PC-3 (cell line): ENCODE measurements around the gene CDK5. TPM values are rescaled to one million over a fixed set of nuclear protein-coding genes. Genes with fewer than 3 reads are reported as not detected.
"Not testable (repeated sequence)": the region's sequence is repeated elsewhere in the genome, so short reads cannot be mapped to it uniquely, and the experiment has no call there.

Source experiments
- ATAC-seq: fragments of 200-7000 bp; cut with Tn5 transposase; 2 replicates; pipeline ENCODE4 v1.9.1; 2020; ENCODE audit warnings: mild to moderate bottlenecking, moderate library complexity
- BruUV-seq: library from RNA; stranded (reverse); fragments of 400-500 nt; replicated peaks from 2 replicates; lab custom pipeline; 2021; lab: Mats Ljungman, UMichigan
- CTCF ChIA-PET: fragments of 300-600 bp; sonication (Branson Sonifier 250); formaldehyde crosslinking; loops from one replicate; lab custom pipeline; 2022; ENCODE audit warnings: antibody characterized with exemption; lab: Charles Lee
- POLR2A ChIA-PET: fragments of 300-600 bp; sonication (Branson Sonifier 250); formaldehyde crosslinking; loops from one replicate; lab custom pipeline; 2022; ENCODE audit warnings: antibody characterized with exemption; ENCODE audit not compliant: unreplicated experiment; lab: Charles Lee
- DNase-seq: peaks from one replicate; pipeline ENCODE4 v3.0.0-alpha.2; 2015
- H2AFZ ChIP-seq: fragments of 300-600 bp; sonication (generic); 2 replicates; pipeline ENCODE4 v1.6.0; 2016; ENCODE audit warnings: antibody characterized with exemption, low read length
- H3F3A ChIP-seq: fragments of 300-600 bp; sonication (generic); one replicate; pipeline ENCODE4 v1.6.0; 2017; ENCODE audit warnings: antibody characterized with exemption, low read length, control low read depth, mild to moderate bottlenecking; ENCODE audit not compliant: unreplicated experiment
- H3K27ac ChIP-seq: fragments of 300-600 bp; sonication (generic); 2 replicates; pipeline ENCODE4 v1.5.1; 2016; ENCODE audit warnings: mild to moderate bottlenecking, low read length
- H3K27me3 ChIP-seq: fragments of 300-600 bp; sonication (generic); 2 replicates; pipeline ENCODE4 v1.6.1; 2016; ENCODE audit warnings: low read length, mixed read lengths
- H3K36me3 ChIP-seq: fragments of 300-600 bp; sonication (generic); 2 replicates; pipeline ENCODE4 v1.6.1; 2016; ENCODE audit warnings: low read depth, mixed run types, low read length, mixed read lengths
- H3K4me1 ChIP-seq: fragments of 300-600 bp; sonication (generic); 2 replicates; pipeline ENCODE4 v1.5.1; 2016; ENCODE audit warnings: low read length; ENCODE audit not compliant: insufficient read depth
- H3K4me2 ChIP-seq: fragments of 300-600 bp; sonication (generic); 2 replicates; pipeline ENCODE4 v1.6.0; 2016; ENCODE audit warnings: low read length
- H3K4me3 ChIP-seq: fragments of 300-600 bp; sonication (generic); 2 replicates; pipeline ENCODE4 v1.5.1; 2016; ENCODE audit warnings: mild to moderate bottlenecking, low read length, mixed read lengths
- H3K79me2 ChIP-seq: fragments of 300-600 bp; sonication (generic); 2 replicates; pipeline ENCODE4 v1.6.1; 2017; ENCODE audit warnings: low read length, mixed read lengths
- H3K9ac ChIP-seq: fragments of 300-600 bp; sonication (generic); 2 replicates; pipeline ENCODE4 v1.6.0; 2016; ENCODE audit warnings: mild to moderate bottlenecking, low read length
- H3K9me2 ChIP-seq: fragments of 300-600 bp; sonication (generic); replicated peaks from 2 replicates; pipeline ENCODE4 v1.6.1; 2016; ENCODE audit warnings: mixed run types, low read length, mixed read lengths
- H3K9me3 ChIP-seq: fragments of 300-600 bp; sonication (generic); 2 replicates; pipeline ENCODE4 v1.6.1; 2016; ENCODE audit warnings: low read length, mixed read lengths
- H4K20me1 ChIP-seq: fragments of 300-600 bp; sonication (generic); 2 replicates; pipeline ENCODE4 v1.6.1; 2016; ENCODE audit warnings: low read length, mixed read lengths
- CTCF ChIP-seq: fragments of 300-600 bp; sonication (generic); conservative IDR thresholded peaks from 2 replicates; pipeline ENCODE4 v1.5.1; 2017; ENCODE audit warnings: antibody characterized with exemption, low read depth, mild to moderate bottlenecking, low read length
- EZH2 ChIP-seq: fragments of 300-600 bp; sonication (generic); IDR thresholded peaks from one replicate; pipeline ENCODE4 v1.6.1; 2017; ENCODE audit warnings: antibody characterized with exemption, mild to moderate bottlenecking, low read length; ENCODE audit not compliant: unreplicated experiment
- EZH2phosphoT487 ChIP-seq: fragments of 300-600 bp; sonication (generic); IDR thresholded peaks from 2 replicates; pipeline ENCODE4 v1.6.1; 2018; ENCODE audit warnings: mild to moderate bottlenecking, antibody characterized with exemption, low read length, borderline replicate concordance
- intact Hi-C: fragments of 100-400 bp; cut with micrococcal nuclease; formaldehyde crosslinking; loops from 2 replicates; pipeline ENCODE4 v1.9.0; 2023
- total RNA-seq: library from RNA; depleted of rRNA; stranded (reverse); fragments of >200 nt; gene quantifications from 2 replicates; pipeline ENCODE4 v1.2.3, GENCODE V29; 2014

CDK5 gene
- total RNA-seq, 1 experiment from 2014 or later: 40.1 TPM

GRCh38 chr7:151028948-151029501, 28.7 kb downstream of the CDK5 start:
- Histone ChIP-seq H3K4me1 (peaks cover 40% of the 10 kb centered on the region), H3K9ac (peak overlapping the region; percentile 86), H3K9me3 (no peaks in the 10 kb centered on the region), H3K79me2 (peaks cover 24% of the 10 kb centered on the region), H2AFZ (peak overlapping the region; percentile 72), H3K4me2 (peak overlapping the region; percentile 88), H3K4me3 (peak overlapping the region; percentile 75), H3F3A (no peaks in the 10 kb centered on the region), H4K20me1 (no peaks in the 10 kb centered on the region), H3K36me3 (no peaks in the 10 kb centered on the region), H3K27me3 (no peaks in the 10 kb centered on the region), H3K27ac (peak overlapping the region; percentile 81), H3K9me2 (no peaks in the 10 kb centered on the region)
- DNase-seq: no peak
- TF ChIP-seq CTCF (no peak), EZH2phosphoT487 (no peak), EZH2 (no peak)
- no TSS peak for BruUV-seq
- POLR2A ChIA-PET: interaction anchor here (0.7 to 1.0 kb wide), 2 partner anchors 10 to 19 kb away, joined by 3 read pairs; no protein-coding TSS in a partner anchor
- CTCF ChIA-PET: interaction anchor here (1.5 kb wide), 1 partner anchor 82 kb away, joined by 12 read pairs; no protein-coding TSS in a partner anchor
- no peak for ATAC-seq
- intact Hi-C loops: loop anchor here (1.0 kb wide), 3 partner anchors 29 to 82 kb away; partner anchors contain the start of gene FASTK

GRCh38 chr7:151028131-151028947, 29.4 kb downstream of the CDK5 start, which contains the start of gene ABCB8:
Gene ABCB8 (plus strand): TSS chr7:151028450. CDS start chr7:151028516, 66 bp downstream.
- Histone ChIP-seq H3F3A (no peaks in the 10 kb centered on the region), H3K79me2 (peaks cover 24% of the 10 kb centered on the region), H3K36me3 (no peaks in the 10 kb centered on the region), H2AFZ (peak within 1 kb of the TSS; percentile 72), H4K20me1 (no peaks in the 10 kb centered on the region), H3K4me3 (peak within 1 kb of the TSS; percentile 75), H3K4me1 (peaks cover 44% of the 10 kb centered on the region), H3K9ac (peak within 1 kb of the TSS; percentile 86), H3K4me2 (peak within 1 kb of the TSS; percentile 88), H3K27ac (peak within 1 kb of the TSS; percentile 81), H3K9me2 (no peaks in the 10 kb centered on the region), H3K9me3 (no peaks in the 10 kb centered on the region), H3K27me3 (no peaks in the 10 kb centered on the region)
- no peak for TF ChIP-seq EZH2
- peak; percentile 60 for TF ChIP-seq CTCF
- no peak for TF ChIP-seq EZH2phosphoT487
- POLR2A ChIA-PET: interaction anchor here (0.6 to 1.0 kb wide), 6 partner anchors 10 to 130 kb away, joined by 3 to 5 read pairs (median 3); no protein-coding TSS in a partner anchor
- BruUV-seq: TSS peak; percentile 89
- peak; percentile 87 for ATAC-seq
- CTCF ChIA-PET: interaction anchor here (0.6 to 1.5 kb wide), 4 partner anchors 17 to 83 kb away, joined by 3 to 12 read pairs (median 4); no protein-coding TSS in a partner anchor
- intact Hi-C loops: loop anchor here (1.0 kb wide), 3 partner anchors 30 to 83 kb away; partner anchors contain the start of gene FASTK
- peak; percentile 99 for DNase-seq

DNA sequence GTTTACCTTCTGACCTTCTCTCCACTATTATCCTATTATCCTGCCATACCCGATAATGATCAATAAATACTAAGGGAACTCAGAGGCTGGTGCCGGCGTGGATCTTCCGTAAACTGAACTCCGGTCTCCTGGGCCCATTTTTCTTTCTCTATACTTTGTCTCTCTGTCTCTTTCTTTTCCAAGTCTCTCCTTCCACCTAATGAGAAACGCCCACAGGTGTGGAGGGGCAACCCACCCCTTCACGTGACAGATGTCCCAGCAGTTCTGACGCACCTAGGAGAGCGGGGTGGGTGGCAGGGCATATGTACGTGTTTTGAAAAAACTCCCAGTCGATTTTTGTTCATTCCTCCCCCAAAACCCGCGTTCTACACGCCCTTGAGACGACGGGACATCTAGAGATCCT, 30.0 kb downstream of the CDK5 start:
- CTCF ChIA-PET: interaction anchor here (0.6 to 1.5 kb wide), 4 partner anchors 16 to 83 kb away, joined by 3 to 12 read pairs (median 4); no protein-coding TSS in a partner anchor
- POLR2A ChIA-PET: interaction anchor here (0.6 to 0.7 kb wide), 3 partner anchors 24 to 129 kb away, joined by 3 to 5 read pairs (median 4); no protein-coding TSS in a partner anchor
- H3K9me3 ChIP-seq, H4K20me1 ChIP-seq, H3K36me3 ChIP-seq, H3K27me3 ChIP-seq, DNase-seq, ATAC-seq, H3K9me2 ChIP-seq, H3F3A ChIP-seq: not testable (repeated sequence)
- TSS peak; percentile 96 for BruUV-seq
- Histone ChIP-seq H3K4me3 (peak overlapping the region; percentile 75), H2AFZ (peak overlapping the region; percentile 62), H3K9ac (peak overlapping the region; percentile 61), H3K4me1 (peaks cover 44% of the 10 kb centered on the region), H3K27ac (peak overlapping the region; percentile 61), H3K4me2 (peak overlapping the region; percentile 88), H3K79me2 (peaks cover 24% of the 10 kb centered on the region)
- intact Hi-C loops: loop anchor here (1.0 kb wide), 3 partner anchors 31 to 84 kb away; partner anchors contain the start of gene FASTK

DNA sequence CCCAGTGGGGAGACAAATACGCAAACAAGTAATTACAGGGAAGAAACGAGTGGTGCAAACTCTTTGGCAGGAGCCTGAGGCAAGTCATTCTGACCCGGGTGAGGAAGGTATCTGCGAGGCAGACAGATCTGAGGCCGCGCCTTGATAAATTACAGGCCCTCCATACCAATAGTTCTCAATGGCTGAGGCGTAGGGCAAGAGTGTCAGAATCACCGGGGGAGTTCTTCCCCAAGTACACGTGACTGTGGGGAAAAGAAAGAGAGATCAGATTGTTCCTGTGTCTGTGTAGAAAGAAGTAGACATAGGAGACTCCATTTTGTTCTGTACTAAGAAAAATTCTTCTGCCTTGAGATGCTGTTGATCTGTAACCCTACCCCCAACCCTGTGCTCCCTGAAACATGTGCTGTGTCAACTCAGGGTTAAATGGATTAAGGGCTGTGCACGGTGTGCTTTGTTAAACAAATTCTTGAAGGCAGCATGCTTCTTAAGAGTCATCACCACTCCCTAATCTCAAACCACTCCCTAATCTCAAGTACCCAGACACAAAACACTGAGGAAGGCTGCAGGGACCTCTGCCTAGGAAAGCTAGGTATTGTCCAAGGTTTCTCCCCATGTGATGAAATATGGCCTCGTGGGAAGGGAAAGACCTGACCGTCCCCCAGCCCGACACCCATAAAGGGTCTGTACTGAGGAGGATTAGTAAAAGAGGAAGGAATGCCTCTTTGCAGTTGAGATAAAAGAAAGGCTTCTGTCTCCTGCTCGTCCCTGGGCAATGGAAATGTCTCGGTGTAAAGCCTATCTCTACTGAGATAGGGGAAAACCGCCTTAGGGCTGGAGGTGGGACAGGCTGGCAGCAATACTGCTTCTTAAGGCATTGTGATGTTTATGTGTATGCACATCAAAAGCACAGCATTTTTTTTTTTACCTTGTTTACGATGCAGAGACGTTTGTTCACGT, 30.6 kb downstream of the CDK5 start:
- Histone ChIP-seq H3K27ac (peak overlapping the region; percentile 61), H3K79me2 (peaks cover 24% of the 10 kb centered on the region), H2AFZ (peak overlapping the region; percentile 62; the same call in 1 of the 2 replicates), H3K4me2 (peak overlapping the region; percentile 88), H3K9ac (peak overlapping the region; percentile 61), H3K4me1 (peaks cover 44% of the 10 kb centered on the region), H3K4me3 (peak overlapping the region; percentile 75)
- H3K36me3 ChIP-seq, H3K27me3 ChIP-seq, H4K20me1 ChIP-seq, POLR2A ChIA-PET, BruUV-seq, intact Hi-C loops, H3F3A ChIP-seq, ATAC-seq, H3K9me3 ChIP-seq, H3K9me2 ChIP-seq: not testable (repeated sequence)
- CTCF ChIA-PET: interaction anchor here (1.5 kb wide), 1 partner anchor 84 kb away, joined by 12 read pairs; no protein-coding TSS in a partner anchor
- peak; percentile 42 for DNase-seq
